Activated naive CD4-positive, alpha-beta T cell treated with anti-CD3 and anti-CD28 coated beads, Interleukin-2, amount 10 ng/mL, durations not matched to agents 7 days and 5 days (primary cell): ENCODE measurements around the gene KIF26A.

ENCODE experiments used
- CTCF ChIA-PET: fragments of 350-600 bp; sonication (Branson Sonifier 250); formaldehyde crosslinking; loops from one replicate; lab custom pipeline; 2021; ENCODE audit warnings: antibody characterized with exemption; lab: Charles Lee
- DNase-seq: peaks from one replicate; pipeline ENCODE4 v3.0.0-alpha.2; 2020
- H3K27ac Mint-ChIP-seq: one replicate; pipeline ENCODE4 v1.8.0; 2021; ENCODE audit warnings: mild to moderate bottlenecking, moderate library complexity, mixed read lengths
- H3K27me3 Mint-ChIP-seq: one replicate; pipeline ENCODE4 v1.8.0; 2021; ENCODE audit warnings: mild to moderate bottlenecking, mixed read lengths
- H3K36me3 Mint-ChIP-seq: one replicate; pipeline ENCODE4 v1.8.0; 2021; ENCODE audit warnings: mixed read lengths
- H3K4me1 Mint-ChIP-seq: one replicate; pipeline ENCODE4 v1.8.0; 2021; ENCODE audit warnings: mixed read lengths
- H3K4me3 Mint-ChIP-seq: one replicate; pipeline ENCODE4 v1.8.0; 2021; ENCODE audit warnings: mild to moderate bottlenecking, moderate library complexity, mixed read lengths
- H3K9me3 Mint-ChIP-seq: one replicate; pipeline ENCODE4 v1.8.0; 2021; ENCODE audit warnings: mixed read lengths

Gene KIF26A

DNA sequence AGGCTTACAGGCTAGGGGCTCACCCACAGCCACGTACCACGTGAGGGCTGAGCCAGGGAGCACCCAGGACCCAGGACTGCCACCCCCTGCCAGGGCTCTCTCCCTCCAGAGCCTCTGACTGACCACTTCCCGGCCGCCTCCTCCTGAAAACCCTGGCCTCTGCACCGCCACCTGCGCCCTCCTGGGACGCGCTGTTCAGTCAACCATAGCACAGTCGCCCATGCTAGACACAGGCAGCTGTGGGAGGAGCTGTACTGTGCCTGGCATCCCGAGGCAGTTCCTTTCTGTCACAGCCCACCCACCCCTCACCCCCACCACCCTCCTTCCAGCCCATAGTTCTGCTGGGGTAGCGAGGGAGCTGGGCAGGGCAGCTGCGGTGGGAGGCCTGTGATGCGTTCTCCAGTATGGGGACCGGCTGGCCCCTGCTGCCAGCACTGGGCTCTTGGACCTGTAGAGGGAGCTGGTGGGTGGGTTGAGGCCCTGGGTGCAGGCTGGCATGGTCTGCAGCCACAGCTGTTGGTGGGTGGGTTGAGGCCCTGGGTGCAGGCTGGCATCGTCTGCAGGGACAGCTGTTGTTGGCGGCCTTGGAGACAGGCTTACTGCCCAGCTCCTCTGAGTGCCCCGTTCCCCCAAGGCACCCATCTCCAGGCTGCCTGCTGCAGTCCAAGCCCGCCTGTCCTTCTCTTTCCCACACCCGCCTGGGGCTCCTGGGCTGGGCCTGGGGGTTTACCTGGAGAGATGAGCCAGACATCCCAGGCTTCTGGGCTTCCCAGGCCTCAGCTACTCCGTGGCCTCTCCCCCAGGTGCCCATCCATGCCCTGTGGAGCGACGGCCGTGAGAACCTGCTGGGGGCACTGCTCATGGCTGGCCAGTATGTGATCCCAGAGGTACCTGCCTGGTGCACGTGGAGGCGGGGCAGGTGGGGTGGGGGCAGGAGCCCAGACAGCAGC, 41.4 kb upstream of the KIF26A start:
- Mint-ChIP-seq H3K27ac (no peak overlapping the region), H3K27me3 (peaks cover 4% of the 10 kb centered on the region), H3K4me3 (no peak overlapping the region), H3K36me3 (no peaks in the 10 kb centered on the region), H3K9me3 (no peaks in the 10 kb centered on the region), H3K4me1 (peaks cover 4% of the 10 kb centered on the region)
- CTCF ChIA-PET: interaction anchor here (1.2 to 1.3 kb wide), 2 partner anchors 32 to 35 kb away, joined by 3 to 6 read pairs; no protein-coding TSS in a partner anchor
- no peak for DNase-seq

DNA sequence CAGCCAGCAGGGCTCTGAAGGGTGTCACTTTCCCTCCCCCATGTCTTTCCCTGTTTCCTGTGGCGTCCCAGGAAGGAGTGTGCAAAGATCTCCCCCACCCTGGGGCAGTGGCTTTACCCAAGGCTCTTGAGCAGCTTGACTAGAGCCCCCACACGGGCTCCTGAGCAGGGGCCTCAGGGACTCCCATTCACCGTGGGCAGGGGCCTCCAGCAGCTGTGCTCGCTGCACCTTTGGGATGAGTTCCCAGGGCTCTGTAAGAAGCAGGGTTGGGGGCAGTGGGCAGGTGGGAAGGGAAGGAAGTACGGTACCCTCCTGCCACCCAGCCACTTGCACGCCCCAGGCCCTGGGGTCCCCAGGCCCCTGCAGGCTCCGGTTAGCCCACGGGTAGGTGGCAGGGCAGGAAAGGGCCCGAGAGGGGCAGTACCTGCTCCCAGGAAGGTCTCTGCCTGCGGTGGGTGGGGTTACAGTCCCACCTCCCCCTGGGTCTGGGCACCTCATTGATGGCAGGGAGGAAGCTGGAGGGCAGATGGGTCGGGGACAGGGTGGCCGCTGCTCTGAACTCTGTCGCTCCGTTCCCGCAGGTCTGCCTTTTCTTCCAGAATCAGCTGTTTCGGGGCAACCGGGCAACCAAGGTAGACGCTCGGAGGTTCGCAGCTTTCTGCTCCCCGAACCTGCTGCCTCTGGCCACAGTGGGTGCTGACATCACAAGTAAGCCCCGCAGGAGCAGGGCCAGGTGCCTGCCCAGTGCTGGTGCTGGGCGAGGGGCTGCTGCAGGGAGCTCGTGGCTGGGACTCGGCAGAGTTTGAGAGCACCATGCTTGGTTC, 39.9 kb upstream of the KIF26A start:
- CTCF ChIA-PET: no interaction called here
- H3K27me3 Mint-ChIP-seq: peaks cover 4% of the 10 kb centered on the region
- DNase-seq: no peak
- H3K27ac Mint-ChIP-seq: no peak overlapping the region
- H3K4me3 Mint-ChIP-seq: no peak overlapping the region
- no peaks in the 10 kb centered on the region for H3K36me3 Mint-ChIP-seq
- no peaks in the 10 kb centered on the region for H3K9me3 Mint-ChIP-seq
- H3K4me1 Mint-ChIP-seq: peaks cover 4% of the 10 kb centered on the region

DNA sequence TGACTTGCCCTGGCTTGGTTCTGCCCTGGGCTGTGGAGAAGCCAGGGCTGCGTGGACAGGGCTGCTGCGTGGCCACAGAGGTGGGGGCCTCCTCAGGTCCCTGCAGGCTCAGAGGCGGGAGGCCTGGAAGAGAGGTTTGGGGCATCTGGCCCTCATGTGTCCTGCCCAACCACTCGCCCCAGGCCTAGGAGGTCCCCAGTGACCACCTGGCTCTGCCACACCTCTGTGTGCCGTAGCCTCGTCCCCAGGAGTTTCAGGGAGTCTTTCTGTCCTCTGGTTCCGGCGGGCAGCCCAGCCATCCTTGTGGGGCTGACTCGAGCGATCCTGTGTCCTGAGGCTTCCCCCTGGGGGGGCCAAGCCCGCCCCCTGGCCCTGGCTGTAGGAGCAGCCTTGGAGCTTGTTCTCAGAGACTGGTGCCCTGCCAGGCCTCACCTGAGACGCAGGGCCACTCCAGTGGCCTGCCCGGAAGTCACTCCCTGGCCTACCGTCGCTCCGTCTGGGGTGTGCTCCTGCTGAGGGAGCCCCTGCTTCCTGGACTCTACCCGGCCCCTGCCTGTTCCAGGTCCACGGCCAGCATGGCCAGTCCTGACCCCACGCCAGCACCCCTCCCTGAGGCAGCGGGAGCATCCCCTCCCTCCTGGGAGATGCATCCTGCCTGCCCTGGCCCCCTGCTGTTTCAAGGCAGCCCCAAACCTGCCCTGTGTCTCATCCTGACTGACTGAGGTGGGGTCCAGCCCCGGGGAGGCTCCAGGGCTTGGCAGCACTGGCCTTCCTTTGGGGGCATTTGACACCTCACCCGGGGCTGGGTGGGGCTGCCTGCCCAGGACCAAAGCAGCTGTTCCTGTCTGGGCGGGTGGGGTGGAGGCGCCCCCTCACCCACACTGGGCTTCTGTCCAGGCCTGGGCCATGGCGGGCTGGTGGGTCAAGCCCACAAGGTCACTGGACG, 39.0 kb upstream of the KIF26A start:
- peaks cover 4% of the 10 kb centered on the region for H3K27me3 Mint-ChIP-seq
- H3K4me1 Mint-ChIP-seq: peaks cover 2% of the 10 kb centered on the region
- H3K9me3 Mint-ChIP-seq: no peaks in the 10 kb centered on the region
- no peak overlapping the region for H3K27ac Mint-ChIP-seq
- no peak for DNase-seq
- CTCF ChIA-PET: no interaction called here
- no peak overlapping the region for H3K4me3 Mint-ChIP-seq
- no peaks in the 10 kb centered on the region for H3K36me3 Mint-ChIP-seq

DNA sequence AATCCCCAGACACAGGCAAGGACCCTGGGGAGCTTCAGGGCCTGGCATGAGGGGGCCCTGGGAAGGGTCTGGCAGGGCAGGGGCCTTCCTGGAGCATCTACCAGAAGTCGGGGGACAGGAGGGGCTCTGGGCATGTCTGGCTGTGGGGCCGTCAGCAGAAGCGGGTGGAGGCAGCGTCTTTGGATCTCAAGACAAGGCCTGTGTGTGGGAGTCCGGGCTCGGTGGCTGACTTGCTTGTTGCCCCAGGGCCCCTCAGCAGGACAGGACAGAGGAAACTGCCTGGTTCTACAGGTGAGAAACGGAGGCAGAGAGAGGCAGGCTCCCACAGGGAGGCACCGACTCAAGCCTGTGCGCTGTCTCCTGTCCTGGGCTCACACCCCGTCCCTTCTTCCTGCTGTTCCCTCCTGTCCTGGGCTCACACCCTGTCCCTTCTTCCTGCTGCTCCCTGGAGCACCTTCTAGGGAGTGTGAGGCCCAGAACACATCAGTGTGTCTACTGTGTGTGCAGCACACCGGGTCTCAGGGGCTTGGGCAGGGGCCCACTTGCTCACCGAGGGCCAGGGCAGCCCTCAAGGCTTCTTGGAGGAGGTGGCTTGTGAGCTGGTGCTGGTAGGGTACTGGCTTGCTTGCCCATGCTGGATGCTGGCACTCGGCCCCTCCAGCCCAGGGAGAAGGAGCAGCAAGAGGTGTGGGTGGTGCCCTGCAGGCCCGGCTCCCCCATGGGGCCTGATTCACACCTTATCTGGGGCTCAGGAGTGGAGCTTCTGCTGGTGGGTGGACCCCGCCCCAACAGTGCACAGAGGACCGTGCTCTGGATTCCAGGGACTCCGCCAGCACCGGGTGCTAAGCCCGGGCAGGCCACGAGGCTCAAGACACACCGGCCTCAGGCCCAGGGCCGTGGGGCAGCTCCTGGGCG, 38.0 kb upstream of the KIF26A start:
- Mint-ChIP-seq H3K27ac (no peak overlapping the region), H3K9me3 (no peaks in the 10 kb centered on the region), H3K36me3 (no peaks in the 10 kb centered on the region), H3K4me1 (no peaks in the 10 kb centered on the region), H3K4me3 (no peak overlapping the region), H3K27me3 (peaks cover 4% of the 10 kb centered on the region)
- DNase-seq: no peak
- CTCF ChIA-PET: interaction anchor here (0.6 kb wide), 1 partner anchor 452 kb away, joined by 3 read pairs; no protein-coding TSS in a partner anchor

DNA sequence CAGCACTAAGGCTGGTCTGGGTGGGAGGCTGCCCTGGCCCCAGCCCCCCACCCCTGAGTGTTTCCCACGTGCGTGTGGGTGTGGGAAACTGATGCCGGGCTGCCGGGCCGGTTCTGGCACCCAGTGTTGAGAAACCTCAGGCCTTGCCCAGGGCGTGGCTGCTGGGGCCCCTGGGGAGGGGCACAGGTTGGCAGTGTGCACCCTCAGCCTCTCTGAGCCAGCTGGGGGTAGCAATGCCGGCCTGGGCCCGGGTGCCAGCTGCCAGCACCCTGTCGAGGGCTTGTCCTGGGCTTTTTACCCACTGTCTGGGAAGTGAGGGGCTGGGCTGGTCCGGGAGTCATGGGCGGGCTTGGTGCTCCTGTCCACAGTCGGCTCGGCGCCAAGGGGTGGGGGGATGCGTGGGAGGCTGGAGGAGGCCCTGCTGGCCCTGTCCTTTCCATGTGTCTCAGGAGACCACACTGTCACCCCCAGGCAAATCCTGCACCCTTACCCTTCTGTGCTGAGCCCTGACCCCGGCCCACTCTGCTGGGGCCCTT, 37.2 kb upstream of the KIF26A start:
- no peak overlapping the region for H3K27ac Mint-ChIP-seq
- CTCF ChIA-PET: interaction anchor here (0.6 kb wide), 1 partner anchor 451 kb away, joined by 3 read pairs; no protein-coding TSS in a partner anchor
- H3K4me1 Mint-ChIP-seq: no peaks in the 10 kb centered on the region
- no peak for DNase-seq
- H3K27me3 Mint-ChIP-seq: peaks cover 1% of the 10 kb centered on the region
- H3K36me3 Mint-ChIP-seq: no peaks in the 10 kb centered on the region
- no peak overlapping the region for H3K4me3 Mint-ChIP-seq
- H3K9me3 Mint-ChIP-seq: no peaks in the 10 kb centered on the region

DNA sequence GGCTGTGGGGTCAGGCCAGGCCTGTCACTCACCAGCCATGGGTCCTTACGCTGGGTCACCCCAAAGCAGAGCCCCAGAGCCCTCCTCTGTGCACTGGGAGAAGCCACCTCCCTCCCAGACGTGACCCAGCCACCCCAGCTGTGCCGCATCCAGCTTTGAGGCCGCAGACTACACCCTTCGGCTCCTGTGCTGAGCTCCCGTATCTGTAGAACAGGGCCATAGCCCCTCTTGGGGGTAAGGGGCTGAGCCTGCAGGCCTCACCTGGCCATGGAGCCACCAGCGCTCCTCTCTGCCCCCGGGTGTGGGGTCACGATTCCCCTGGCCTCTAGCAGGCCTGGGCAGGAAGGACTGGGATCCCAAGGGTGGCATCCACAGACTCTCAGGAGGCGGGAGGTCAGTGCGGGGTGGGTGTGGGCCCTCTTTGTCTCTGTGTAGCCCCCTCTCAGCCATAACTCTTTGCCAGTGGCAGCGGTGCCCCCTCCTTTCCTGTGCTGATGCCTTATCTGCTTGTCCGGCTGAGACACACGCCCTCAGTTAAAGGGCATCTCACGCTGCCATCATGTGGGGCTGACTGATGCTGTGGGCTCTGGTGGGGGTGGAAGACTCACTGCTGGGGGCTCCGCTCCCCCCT, 36.6 kb upstream of the KIF26A start:
- Mint-ChIP-seq H3K4me1 (no peaks in the 10 kb centered on the region), H3K4me3 (no peak overlapping the region), H3K36me3 (no peaks in the 10 kb centered on the region), H3K27me3 (no peaks in the 10 kb centered on the region), H3K9me3 (no peaks in the 10 kb centered on the region), H3K27ac (no peak overlapping the region)
- no peak for DNase-seq
- CTCF ChIA-PET: no interaction called here

DNA sequence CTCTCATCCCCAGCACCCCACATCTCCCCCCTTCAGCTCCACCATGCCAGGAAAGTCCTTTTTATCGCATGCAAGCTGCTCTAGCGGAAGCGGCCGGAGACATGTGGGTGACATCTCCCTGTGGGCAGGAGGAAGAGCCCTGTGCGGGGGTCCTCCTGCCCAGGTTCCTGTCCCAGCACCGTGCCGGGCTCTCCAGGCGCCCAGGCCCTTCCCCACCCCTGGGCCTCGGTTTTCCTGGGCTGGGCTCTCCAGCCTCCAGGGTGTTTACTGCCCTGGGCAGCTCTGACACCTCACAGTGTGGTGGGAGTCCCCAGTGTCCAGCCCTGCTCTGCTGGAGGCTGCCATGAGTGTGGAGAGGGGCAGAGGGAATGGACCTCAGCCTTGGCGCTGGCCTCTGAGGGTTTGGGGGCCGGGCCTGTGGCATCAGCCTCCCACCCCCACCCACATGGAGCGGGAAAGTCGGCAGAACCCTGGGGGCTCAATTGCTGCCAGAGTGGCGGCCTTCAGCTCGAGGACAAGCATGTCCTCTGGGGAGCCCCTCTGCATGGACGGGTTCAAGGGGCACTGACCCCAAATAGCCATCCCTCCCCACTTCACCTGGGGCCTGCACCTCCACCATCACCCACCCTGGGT, 36.0 kb upstream of the KIF26A start:
- Mint-ChIP-seq H3K4me1 (no peaks in the 10 kb centered on the region), H3K4me3 (no peak overlapping the region)

DNA sequence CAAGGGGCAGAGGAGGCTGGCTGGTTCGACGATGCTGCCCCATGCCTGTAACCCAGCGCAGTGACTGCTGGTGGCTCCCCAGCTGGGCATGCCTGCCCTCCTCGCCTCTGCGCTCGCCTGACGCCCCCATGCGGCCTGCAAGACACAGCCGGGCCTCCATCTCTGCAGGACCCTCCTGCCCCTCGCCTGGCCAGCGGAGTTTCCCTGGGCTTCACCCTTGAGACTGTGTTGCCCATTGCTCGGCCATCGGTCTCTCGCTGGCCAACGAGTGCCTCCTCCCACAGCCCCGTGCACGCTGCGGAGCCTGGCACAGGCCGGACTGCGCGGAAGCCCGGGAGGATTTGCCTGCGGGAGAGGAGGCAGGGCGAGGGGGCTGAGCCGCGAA, 35.3 kb upstream of the KIF26A start:
- H3K36me3 Mint-ChIP-seq: no peaks in the 10 kb centered on the region
- H3K4me3 Mint-ChIP-seq: no peak overlapping the region
- H3K9me3 Mint-ChIP-seq: no peaks in the 10 kb centered on the region
- no peaks in the 10 kb centered on the region for H3K27me3 Mint-ChIP-seq
- CTCF ChIA-PET: no interaction called here
- peak; percentile 16 for DNase-seq
- H3K27ac Mint-ChIP-seq: no peak overlapping the region
- no peaks in the 10 kb centered on the region for H3K4me1 Mint-ChIP-seq

More for the DNA sequence above, 36.0 kb upstream of the KIF26A start:
- Mint-ChIP-seq H3K36me3 (no peaks in the 10 kb centered on the region), H3K9me3 (no peaks in the 10 kb centered on the region), H3K27ac (no peak overlapping the region), H3K27me3 (no peaks in the 10 kb centered on the region)
- CTCF ChIA-PET: no interaction called here
- no peak for DNase-seq

DNA sequence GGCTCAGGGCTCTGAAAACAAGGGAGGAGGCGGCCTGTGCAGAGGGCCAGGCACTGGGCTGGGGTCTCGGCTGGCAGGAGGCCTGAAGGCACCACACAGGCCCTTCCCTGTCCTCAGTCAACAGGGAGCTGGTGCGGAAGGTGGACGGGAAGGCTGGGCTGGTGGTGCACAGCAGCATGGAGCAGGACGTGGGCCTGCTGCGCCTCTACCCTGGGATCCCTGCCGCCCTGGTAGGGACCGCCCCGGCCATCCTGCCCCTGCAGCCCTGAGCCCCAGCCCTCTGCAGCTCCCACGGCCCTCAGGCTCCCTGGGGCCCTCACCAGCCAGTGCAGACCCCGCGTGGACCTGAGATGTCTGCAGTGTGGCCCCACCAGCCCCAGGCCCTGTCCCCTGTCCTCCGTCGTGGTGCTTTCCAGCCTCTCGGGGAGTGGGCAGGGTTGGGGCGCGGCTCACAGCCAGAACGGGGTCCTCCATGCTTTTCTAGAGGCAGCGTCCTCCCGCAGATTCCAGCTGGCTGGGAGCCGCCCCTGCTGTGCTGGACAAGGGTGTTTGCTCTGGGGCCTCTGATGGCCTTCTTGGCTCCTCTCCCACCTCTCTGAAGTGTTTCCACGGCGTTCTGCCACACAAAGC, 34.8 kb upstream of the KIF26A start:
- no peak for DNase-seq
- CTCF ChIA-PET: no interaction called here
- no peaks in the 10 kb centered on the region for H3K9me3 Mint-ChIP-seq
- no peak overlapping the region for H3K27ac Mint-ChIP-seq
- no peaks in the 10 kb centered on the region for H3K36me3 Mint-ChIP-seq
- H3K27me3 Mint-ChIP-seq: no peaks in the 10 kb centered on the region
- no peak overlapping the region for H3K4me3 Mint-ChIP-seq
- no peaks in the 10 kb centered on the region for H3K4me1 Mint-ChIP-seq

DNA sequence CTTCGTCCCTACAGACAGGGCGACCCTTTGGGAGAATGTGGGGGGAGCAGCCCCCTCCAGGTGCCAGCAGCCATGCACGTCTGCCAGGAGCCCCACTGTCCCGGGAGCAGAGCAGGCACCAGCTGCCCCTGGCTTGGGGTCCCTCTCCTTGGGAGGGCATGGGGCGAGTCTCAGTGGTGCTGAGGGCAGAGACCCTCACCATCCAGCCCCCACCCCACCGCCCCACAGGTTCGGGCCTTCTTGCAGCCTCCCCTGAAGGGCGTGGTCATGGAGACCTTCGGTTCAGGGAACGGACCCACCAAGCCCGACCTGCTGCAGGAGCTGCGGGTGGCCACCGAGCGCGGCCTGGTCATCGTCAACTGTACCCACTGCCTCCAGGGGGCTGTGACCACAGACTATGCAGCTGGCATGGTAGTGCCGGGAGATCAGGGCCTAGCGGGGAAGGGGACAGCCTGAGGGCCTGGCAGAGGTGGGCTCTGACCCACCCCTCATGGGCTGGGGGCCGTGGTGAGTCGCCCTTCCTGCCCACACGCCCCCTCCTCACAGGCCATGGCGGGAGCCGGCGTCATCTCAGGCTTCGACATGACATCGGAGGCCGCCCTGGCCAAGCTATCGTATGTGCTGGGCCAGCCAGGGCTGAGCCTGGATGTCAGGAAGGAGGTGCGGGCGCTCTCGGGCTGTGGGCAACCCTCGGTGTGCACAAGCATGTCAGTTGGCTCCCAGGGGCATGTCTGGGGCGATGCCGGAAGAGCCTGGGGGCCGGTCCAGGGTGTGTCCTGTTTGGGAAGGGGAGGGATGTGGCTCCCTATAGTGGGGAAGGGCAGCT, 34.1 kb upstream of the KIF26A start:
- Mint-ChIP-seq H3K4me1 (no peaks in the 10 kb centered on the region), H3K36me3 (no peaks in the 10 kb centered on the region), H3K27ac (no peak overlapping the region), H3K27me3 (no peaks in the 10 kb centered on the region), H3K4me3 (no peak overlapping the region), H3K9me3 (no peaks in the 10 kb centered on the region)
- DNase-seq: peak; percentile 12
- CTCF ChIA-PET: no interaction called here

DNA sequence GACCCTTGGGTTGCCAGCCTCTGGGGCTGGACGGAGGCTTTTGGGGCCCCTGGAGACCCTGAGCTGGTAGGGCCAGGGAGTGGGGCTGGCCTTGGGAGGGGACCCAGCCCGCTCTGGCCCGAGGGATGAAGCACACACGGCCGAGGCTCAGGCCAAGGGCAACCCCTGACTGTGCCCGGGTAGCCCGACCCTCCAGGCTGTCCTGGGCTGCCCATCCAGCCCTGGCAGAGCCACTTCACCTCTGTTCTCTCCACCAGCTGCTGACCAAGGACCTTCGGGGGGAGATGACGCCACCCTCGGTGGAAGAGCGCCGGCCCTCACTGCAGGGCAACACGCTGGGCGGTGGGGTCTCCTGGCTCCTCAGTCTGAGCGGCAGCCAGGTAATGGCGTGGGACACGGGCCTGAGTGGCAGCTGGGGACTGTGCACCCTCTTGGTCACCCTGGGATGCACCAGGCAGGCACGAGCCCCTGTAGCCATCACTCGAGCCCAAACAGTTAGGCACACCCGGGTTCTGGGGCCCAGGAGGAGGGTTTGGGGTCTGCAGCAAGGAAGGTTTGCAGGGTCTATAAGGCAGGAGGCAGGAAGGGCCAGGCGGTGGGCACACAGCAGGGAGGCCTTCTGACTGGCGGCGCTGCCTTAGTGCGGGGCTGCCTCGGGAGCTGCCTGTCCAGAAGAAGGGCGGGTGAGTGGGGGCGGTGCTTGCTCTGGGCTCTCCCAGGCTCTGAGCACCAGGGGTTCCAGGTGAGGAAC, 33.1 kb upstream of the KIF26A start:
- DNase-seq: no peak
- Mint-ChIP-seq H3K4me3 (no peak overlapping the region), H3K27ac (no peak overlapping the region), H3K9me3 (no peaks in the 10 kb centered on the region), H3K4me1 (no peaks in the 10 kb centered on the region), H3K36me3 (no peaks in the 10 kb centered on the region), H3K27me3 (no peaks in the 10 kb centered on the region)
- CTCF ChIA-PET: no interaction called here
